NCI-H146 (cell line): ENCODE results near the gene CCNG1.
"Not testable (repeated sequence)": the region's sequence is repeated elsewhere in the genome, so short reads cannot be mapped to it uniquely, and the experiment has no call there.

ENCODE experiments used
- DNase-seq: peaks from one replicate; lab custom pipeline; 2025; lab: John Stamatoyannopoulos, UW

Gene CCNG1

DNA sequence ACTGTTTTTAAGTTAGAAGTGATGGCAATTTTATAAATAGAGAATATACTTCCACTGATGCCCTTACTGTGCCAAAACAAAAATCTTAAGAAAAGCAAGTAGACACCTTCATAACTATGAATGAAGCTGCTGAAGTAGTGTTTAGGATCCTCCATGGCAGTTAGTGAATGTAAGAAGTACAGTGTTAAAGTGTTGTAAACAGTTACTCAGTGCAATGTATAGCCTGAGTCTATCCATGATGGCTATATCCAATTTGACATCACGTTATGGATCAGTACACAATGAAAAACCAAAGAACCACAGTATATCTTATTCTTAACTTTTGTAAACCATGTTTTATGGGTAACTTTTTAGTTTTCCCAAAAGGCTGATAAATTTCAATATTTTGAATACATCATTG is 7.1 kb downstream of the CCNG1 start:
- DNase-seq, result no peak

DNA sequence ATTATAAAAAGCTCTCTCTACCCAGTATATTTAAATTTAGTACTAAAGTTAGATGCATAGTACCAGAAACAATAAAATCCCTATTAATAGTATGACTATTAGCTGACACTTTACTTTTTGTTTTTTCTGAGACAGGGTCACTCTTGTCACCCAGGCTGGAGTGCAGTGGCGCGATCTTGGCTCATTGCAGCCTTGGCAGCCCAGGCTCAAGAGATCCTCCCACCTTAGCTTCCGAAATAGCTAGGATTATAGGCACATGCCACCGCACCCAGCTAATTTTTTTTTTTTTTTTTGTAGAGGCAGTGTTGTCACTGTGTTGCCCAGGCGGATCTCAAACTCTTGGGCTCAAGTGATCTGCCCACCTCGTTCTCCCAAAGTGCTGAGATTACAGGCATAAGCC is 8.0 kb downstream of the CCNG1 start:
- no peak for DNase-seq

DNA sequence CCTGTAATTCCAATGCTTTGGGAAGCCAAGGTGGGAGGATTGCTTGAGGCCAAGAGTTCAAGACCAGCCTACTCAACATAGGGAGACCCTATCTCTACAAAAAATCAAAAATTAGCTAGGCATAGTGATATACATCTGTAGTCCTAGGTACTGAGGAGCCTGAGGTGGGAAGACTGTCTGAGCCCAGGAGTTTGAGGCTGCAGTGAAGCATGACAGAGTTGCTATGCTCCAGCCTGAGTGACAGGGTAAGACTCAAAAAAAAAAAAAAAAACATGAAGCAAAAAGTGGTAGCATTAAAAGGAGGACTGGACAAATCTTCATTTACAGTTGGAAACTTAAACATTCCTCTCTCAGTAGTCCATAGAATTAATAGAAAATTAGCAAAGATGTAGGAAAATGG is 9.8 kb downstream of the CCNG1 start:
- no peak for DNase-seq

GRCh38 chr5:163447875-163448274 is 10.5 kb downstream of the CCNG1 start:
- no peak for DNase-seq

- no peak for DNase-seq
Observed at GRCh38 chr5:163448491-163448890, 11.1 kb downstream of the CCNG1 start.

DNA sequence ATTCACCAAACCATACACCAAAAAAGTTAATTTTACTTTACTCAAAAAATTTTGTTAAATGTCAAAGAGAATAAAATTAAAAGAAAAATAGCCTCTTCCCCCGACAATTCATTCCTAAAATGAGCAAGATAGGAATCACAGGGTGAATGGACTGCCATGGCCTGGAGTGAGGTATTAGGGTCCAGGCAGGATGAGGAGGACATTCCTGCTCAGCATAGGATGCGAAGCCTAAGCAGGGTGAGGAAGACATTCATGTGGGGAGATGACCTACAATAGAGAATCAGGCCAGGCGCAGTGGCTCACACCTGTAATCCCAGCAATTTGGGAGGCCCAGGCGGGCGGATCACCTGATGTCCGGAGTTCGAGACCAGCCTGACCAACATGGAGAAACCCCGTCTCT is 14.1 kb downstream of the CCNG1 start:
- DNase-seq, result no peak

DNA sequence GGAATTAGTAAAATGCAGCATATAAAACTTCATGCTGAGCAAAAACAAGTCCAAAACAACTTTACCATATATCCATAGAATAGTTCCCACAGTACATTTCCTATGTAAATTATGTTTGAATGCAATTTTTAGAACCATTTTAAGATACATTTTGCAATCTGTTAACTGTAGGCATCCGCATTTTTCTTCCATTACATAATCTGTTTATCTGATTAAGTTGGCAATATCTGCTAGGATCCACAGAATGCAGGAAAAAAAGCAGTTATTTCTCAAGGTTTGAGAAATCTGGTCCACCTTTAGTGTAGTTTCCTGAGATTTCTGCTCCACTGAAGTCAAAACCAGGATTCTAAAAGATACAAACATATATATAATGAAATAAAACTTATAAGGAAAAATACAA is 16.3 kb downstream of the CCNG1 start:
- no peak for DNase-seq

DNA sequence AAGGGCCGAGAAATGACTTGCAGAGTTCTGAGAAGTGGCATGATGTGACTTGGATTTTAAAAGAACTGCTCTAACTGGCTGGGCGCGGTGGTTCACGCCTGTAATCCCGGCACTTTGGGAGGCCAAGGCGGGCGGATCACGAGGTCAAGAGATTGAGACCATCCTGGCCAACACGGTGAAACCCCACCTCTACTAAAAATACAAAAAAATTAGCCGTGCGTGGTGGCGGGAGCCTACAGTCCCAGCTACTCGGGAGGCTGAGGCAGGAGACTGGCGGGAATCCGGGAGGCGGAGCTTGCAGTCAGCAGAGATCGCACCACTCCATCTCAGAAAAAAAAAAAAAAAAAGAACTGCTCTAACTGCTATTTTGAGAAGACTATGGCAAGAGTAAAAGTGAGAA is 18.0 kb downstream of the CCNG1 start:
- not testable (repeated sequence) for DNase-seq

DNA sequence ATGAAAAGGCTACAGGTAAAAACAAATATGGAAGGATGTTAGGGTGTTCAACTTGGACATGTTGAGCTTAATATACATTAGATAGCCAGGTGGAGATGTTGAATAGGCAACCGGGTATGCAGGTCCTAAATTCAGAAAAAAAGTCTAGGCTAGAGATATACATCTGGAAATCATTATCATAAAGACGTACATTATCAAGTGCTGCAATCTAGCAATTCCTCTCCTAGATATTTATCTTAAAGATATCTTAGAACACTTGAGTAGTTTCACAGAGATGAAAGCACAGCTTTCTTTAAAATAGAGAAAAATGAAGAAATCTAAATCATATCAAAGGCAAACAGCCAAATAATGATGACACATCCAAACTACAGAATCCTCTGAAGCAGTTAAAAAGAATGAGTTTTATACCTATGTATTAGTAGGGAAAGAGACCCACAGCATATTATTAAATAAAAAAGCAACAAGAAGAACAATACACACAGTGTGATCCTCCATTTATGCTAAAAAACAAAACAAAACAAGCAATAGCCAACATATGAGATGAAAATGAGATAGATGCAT is 18.7 kb downstream of the CCNG1 start:
- no peak for DNase-seq

DNA sequence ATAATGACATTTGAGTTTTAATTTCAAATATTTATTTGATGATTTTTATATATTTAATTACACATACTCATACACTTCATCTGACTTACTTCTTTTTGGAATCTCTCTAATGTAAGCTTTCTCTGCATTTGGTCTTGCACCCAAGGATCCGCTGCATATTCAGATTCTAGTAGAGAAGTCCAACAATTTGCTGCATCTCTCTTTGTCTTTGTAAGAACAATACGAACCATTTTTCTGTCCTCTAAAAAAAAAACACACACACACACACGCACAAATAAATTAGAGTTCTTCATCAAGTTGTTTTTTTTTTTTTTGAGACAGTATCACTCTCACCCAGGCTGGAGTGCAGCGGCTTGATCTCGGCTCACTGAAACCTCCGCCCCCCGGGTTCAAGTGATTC is 19.4 kb downstream of the CCNG1 start:
- DNase-seq, result no peak

GRCh38 chr5:163458778-163459385 is 21.5 kb downstream of the CCNG1 start:
- DNase-seq, result no peak

GRCh38 chr5:163459462-163459818 is 22.0 kb downstream of the CCNG1 start:
- peak; percentile 74 for DNase-seq

DNA sequence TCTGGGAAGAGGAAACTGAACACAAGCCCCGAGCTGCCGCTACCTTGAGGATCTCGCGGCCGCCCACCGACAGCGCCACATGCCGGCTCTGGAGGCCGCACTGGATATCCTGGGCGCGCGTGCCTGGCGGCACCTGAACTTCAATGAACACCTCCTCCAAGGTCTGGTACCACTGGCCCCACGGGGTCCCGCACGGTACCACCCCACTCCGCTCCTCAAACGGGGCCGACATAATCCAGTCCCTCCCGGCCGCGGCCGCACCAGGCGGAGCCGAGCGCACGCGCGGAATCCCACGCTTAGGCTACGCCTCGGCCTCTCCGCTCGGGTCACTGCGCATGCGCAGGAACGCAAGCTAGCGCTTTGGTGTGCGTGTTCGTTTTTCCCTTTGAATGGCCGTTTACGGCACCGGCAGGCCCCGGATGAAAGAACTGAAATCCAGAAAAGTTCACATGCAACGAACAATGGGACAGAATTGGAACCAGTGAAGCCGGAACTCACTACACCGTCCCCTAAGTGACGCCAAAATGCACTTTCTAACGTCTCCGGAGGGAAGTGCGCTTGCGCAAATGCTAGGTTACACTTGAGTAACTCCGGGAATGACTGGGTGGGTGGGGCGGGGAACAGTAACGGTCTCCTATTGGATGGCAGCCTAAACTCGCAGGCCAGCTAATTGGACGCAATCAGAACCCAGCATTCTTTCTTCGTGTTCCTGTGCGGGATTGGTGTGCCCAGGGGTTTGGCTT is 22.6 kb downstream of the CCNG1 start, which contains the start of gene NUDCD2:
TSS of gene NUDCD2 (minus strand) at position 284 of the 743 bp plus-strand sequence. CDS start at position 232, 52 bp downstream.
- peak; percentile 96 for DNase-seq

DNA sequence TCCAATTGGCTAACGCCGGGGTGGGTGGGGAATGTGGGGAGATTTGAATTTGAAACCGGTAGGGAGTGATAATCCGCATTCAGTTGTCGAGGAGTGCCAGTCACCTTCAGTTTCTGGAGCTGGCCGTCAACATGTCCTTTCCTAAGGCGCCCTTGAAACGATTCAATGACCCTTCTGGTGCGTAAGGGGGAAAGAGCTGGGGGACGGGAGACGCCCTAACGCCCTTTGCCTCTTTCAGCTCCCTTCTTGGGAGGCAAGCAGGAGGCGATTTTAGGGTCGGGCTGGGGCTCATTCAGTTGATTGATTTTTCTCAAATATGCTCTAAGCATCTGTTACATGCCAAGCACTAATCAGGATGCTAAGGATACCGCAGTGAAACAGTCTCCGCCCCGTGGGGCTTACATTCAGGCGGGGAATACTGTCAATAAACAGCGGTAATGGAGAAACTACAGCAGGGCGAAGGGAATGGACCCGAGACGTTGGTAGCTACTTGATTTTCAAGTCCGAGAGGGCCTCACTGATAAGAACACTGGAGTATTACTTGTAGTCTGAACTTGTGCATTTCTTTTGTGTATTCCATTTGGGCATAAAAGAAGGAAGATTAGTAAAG is 23.3 kb downstream of the CCNG1 start, which contains the start of gene HMMR:
TSS of gene HMMR (plus strand) at position 71 of the 610 bp plus-strand sequence. CDS start at position 132, 61 bp downstream.
- peak; percentile 65 for DNase-seq

- DNase-seq, result no peak
Observed at GRCh38 chr5:163463063-163463435, 25.7 kb downstream of the CCNG1 start.

GRCh38 chr5:163467682-163468081 is 30.3 kb downstream of the CCNG1 start:
- DNase-seq, result no peak

DNA sequence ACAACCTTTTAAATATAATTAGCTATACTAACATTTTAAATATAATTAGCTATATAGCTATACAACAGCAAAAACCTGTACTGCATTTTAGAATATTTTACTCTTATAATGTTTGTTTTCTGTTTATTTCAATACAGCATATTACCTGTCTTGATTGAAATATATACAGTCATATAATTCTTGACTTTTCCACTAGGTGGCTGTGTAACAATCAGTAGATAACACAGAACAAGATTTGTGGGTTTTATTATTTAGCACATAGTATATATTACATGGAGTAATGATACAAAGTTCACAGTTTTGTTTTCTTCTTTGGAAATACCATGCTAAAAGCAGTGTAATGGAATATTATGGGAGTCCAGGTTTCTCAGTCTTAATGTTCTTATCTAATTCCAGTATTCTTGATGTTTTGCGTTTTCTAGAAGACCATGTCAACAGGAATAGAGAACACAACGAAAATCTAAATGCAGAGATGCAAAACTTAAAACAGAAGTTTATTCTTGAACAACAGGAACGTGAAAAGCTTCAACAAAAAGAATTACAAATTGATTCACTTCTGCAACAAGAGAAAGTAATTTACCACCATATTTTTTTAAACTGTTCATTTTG is 36.3 kb downstream of the CCNG1 start:
- no peak for DNase-seq

GRCh38 chr5:163475411-163475810 is 38.0 kb downstream of the CCNG1 start:
- DNase-seq, result no peak

GRCh38 chr5:163478126-163478981 is 41.0 kb downstream of the CCNG1 start:
- no peak for DNase-seq

DNA sequence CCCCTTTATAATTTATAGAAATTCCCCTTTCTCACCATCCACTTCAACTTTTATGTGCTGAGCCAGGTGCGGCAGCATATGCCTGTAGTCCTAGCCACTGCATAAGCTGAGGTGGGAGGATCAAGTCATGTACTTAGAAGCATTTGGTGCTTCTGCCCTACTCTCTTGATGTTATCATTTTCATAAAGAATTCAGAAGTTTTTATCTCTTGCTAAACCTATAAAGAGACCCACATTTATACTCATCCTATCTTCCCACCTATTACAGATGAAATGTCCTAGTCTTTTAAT is 41.5 kb downstream of the CCNG1 start:
- DNase-seq, result no peak

DNA sequence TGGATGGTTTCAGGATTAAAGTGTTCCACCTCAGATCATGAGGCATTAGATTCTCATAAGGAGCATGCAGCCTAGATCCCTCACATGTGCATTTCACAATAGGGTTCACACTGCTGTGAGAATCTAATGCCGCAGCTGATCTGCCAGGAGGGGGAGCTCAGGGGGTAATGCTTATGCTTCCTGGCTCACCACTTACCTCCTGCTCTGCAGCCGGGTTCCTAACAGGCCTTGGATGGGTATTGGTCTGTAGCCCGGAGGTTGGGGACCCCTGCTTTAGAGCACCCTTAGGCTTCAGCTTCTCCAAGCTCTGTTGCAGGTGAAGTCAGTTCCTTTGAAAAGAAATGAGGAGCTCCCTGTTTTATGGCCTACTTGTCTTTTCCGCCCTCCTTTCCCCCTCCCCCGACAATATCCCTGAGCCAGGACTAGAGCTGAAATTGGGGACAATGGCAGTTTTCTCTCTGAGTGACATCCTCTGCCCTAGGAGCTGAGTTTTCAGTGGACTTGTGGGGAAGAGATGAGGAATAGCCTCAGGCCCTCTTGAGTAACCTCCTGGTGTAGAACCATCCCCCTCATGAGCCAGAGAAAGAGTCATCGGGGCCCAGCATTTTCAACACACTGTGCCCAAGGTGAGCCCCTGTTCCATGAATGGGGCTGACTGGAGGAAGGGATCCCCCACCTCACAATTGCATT is 51.8 kb downstream of the CCNG1 start:
- DNase-seq, result no peak
